ENCODE results near the gene HEATR5A. TPM values are rescaled to one million over a fixed set of nuclear protein-coding genes. Genes with fewer than 3 reads are reported as not detected.

Gene HEATR5A
- total and polyA plus RNA-seq, 2 experiments from 2014 or later, result 25.8 to 32.5 TPM

DNA sequence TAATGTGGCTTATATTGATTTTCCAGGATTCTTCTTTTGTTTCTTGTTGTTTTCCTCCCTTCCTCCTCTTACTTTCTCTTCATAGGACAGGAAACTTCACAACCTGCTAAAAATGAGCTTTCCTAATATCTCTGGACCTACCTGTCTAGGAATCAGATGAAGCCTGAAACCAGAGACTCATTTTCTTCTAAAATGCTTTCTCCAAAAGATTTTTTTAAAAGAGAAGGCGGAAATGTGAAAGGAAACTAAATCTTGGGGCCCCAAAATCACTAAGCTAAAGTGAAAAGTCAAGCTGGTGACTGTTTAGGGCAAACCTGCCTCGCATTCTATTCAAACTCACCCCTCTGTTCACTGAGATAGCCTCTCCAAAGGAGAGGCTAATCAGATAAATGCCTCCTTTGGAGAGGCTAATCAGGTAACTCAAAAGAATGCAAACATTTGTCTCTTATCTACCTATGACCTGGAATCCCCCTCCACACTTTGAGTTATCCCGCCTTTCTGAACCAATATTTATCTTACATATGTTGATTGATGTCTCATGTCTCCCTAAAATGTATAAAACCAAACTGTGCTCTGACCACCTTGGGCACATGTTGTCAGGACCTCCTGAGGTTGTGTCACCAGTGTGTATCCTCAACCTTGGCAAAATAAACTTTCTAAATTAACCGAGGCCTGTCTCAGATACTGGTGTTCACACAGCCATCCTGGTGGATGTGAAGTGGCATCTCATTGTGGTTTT is 140.0 kb downstream of the HEATR5A start:
- Histone ChIP-seq H3F3A (replicated peaks; ENCODE audit: low read depth) (no peaks in the 10 kb centered on the region), H4K20me1 (replicated peaks; ENCODE audit: insufficient read depth) (no peaks in the 10 kb centered on the region), H3K9me2 (ENCODE audit: insufficient read depth) (no peaks in the 10 kb centered on the region), H3K4me2 (no peak overlapping the region), H3K79me2 (replicated peaks; ENCODE audit: insufficient read depth) (no peaks in the 10 kb centered on the region), H3K4me3 (no peak overlapping the region), H3K4me1 (ENCODE audit: insufficient read depth) (no peaks in the 10 kb centered on the region), H3K27me3 (ENCODE audit: insufficient read depth) (no peaks in the 10 kb centered on the region), H2AFZ (peak overlapping the region; percentile 24; the same call in 1 of the 2 replicates), H3K36me3 (ENCODE audit: insufficient read depth) (peaks cover 10% of the 10 kb centered on the region), H3K27ac (ENCODE audit: low read depth) (no peak overlapping the region)
- H3K27ac Mint-ChIP-seq, result no peak overlapping the region
- H3K36me3 Mint-ChIP-seq (ENCODE audit: low read depth), result peaks cover 48% of the 10 kb centered on the region; the same call in 2 of the 3 replicates
- TF ChIP-seq ZNF114 (CRISPR knock-in tag; IDR thresholded peaks at IDR 0.05), result no peak
- ATAC-seq (no peak), DNase-seq (ENCODE audit: low spot score) (no peak)
- H3K4me1 Mint-ChIP-seq, result no peaks in the 10 kb centered on the region
- no peaks in the 10 kb centered on the region for H3K27me3 Mint-ChIP-seq (ENCODE audit: insufficient read depth, low read depth, poor library complexity)
- H3K4me3 Mint-ChIP-seq, result no peak overlapping the region
- H3K9me3 Mint-ChIP-seq, result peaks cover 62% of the 10 kb centered on the region

DNA sequence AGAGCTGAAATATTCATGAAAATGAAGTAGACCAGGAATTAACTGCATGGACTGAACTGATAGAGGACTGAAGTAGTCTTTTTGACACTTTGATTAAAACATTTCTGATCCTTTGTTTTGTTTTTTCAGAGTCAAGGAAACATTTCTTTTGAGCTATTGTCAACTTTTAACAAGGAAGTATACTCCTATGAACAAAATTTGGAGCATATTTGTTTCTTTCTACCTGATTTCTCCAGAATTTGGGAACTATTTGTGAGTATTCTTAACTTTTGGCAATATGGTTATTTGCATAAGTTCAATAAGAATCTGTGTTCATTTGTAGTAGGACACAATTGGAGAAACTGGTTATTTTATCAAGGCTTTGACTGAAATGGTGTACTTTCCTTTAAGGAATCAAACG is 141.5 kb downstream of the HEATR5A start:
- H3K27ac ChIP-seq (ENCODE audit: low read depth), result no peak overlapping the region
- no peak overlapping the region for H3K4me3 ChIP-seq
- DNase-seq (ENCODE audit: low spot score) (no peak), ATAC-seq (no peak)
- no peaks in the 10 kb centered on the region for H3F3A ChIP-seq (replicated peaks; ENCODE audit: low read depth)
- Mint-ChIP-seq H3K36me3 (ENCODE audit: low read depth) (peaks cover 52% of the 10 kb centered on the region; the same call in 2 of the 3 replicates), H3K4me1 (no peaks in the 10 kb centered on the region), H3K4me3 (no peak overlapping the region), H3K27me3 (ENCODE audit: insufficient read depth, low read depth, poor library complexity) (no peaks in the 10 kb centered on the region), H3K9me3 (peaks cover 73% of the 10 kb centered on the region), H3K27ac (no peak overlapping the region)
- no peaks in the 10 kb centered on the region for H4K20me1 ChIP-seq (replicated peaks; ENCODE audit: insufficient read depth)
- H2AFZ ChIP-seq, result no peak overlapping the region
- H3K4me2 ChIP-seq, result no peak overlapping the region
- TF ChIP-seq, protein P1, sequence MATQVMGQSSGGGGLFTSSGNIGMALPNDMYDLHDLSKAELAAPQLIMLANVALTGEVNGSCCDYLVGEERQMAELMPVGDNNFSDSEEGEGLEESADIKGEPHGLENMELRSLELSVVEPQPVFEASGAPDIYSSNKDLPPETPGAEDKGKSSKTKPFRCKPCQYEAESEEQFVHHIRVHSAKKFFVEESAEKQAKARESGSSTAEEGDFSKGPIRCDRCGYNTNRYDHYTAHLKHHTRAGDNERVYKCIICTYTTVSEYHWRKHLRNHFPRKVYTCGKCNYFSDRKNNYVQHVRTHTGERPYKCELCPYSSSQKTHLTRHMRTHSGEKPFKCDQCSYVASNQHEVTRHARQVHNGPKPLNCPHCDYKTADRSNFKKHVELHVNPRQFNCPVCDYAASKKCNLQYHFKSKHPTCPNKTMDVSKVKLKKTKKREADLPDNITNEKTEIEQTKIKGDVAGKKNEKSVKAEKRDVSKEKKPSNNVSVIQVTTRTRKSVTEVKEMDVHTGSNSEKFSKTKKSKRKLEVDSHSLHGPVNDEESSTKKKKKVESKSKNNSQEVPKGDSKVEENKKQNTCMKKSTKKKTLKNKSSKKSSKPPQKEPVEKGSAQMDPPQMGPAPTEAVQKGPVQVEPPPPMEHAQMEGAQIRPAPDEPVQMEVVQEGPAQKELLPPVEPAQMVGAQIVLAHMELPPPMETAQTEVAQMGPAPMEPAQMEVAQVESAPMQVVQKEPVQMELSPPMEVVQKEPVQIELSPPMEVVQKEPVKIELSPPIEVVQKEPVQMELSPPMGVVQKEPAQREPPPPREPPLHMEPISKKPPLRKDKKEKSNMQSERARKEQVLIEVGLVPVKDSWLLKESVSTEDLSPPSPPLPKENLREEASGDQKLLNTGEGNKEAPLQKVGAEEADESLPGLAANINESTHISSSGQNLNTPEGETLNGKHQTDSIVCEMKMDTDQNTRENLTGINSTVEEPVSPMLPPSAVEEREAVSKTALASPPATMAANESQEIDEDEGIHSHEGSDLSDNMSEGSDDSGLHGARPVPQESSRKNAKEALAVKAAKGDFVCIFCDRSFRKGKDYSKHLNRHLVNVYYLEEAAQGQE (IDR thresholded peaks at IDR 0.05; ENCODE audit: unreplicated experiment), result no peak
- TF ChIP-seq, protein P2, sequence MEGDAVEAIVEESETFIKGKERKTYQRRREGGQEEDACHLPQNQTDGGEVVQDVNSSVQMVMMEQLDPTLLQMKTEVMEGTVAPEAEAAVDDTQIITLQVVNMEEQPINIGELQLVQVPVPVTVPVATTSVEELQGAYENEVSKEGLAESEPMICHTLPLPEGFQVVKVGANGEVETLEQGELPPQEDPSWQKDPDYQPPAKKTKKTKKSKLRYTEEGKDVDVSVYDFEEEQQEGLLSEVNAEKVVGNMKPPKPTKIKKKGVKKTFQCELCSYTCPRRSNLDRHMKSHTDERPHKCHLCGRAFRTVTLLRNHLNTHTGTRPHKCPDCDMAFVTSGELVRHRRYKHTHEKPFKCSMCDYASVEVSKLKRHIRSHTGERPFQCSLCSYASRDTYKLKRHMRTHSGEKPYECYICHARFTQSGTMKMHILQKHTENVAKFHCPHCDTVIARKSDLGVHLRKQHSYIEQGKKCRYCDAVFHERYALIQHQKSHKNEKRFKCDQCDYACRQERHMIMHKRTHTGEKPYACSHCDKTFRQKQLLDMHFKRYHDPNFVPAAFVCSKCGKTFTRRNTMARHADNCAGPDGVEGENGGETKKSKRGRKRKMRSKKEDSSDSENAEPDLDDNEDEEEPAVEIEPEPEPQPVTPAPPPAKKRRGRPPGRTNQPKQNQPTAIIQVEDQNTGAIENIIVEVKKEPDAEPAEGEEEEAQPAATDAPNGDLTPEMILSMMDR (conservative IDR thresholded peaks at IDR 0.05; ENCODE audit: low read depth in 2 of 2), result no peak
- TF ChIP-seq ZNF331 (CRISPR knock-in tag; IDR thresholded peaks at IDR 0.05; ENCODE audit: low read depth) (no peak), JUNB (IDR thresholded peaks at IDR 0.05; ENCODE audit: unreplicated experiment) (no peak), EZH2 (IDR thresholded peaks at IDR 0.05; ENCODE audit: low read depth, unreplicated experiment) (no peak), CREB1 (CRISPR knock-in tag; IDR thresholded peaks at IDR 0.05; ENCODE audit: low read depth) (no peak)
- H3K79me2 ChIP-seq (replicated peaks; ENCODE audit: insufficient read depth), result no peaks in the 10 kb centered on the region
- H3K36me3 ChIP-seq (ENCODE audit: insufficient read depth), result peaks cover 10% of the 10 kb centered on the region
- H3K4me1 ChIP-seq (ENCODE audit: insufficient read depth), result no peaks in the 10 kb centered on the region
- H3K27me3 ChIP-seq (ENCODE audit: insufficient read depth), result no peaks in the 10 kb centered on the region
- H3K9me2 ChIP-seq (ENCODE audit: insufficient read depth), result no peaks in the 10 kb centered on the region

Data from GM23338 (cell line).